Hepatocyte (in vitro differentiated cells): ENCODE results near the gene TOP1. TPM values are rescaled to one million over a fixed set of nuclear protein-coding genes. Genes with fewer than 3 reads are reported as not detected.
"Not testable (repeated sequence)": the region's sequence is repeated elsewhere in the genome, so short reads cannot be mapped to it uniquely, and the experiment has no call there.

Experiments used
- DNase-seq: peaks from one replicate; pipeline ENCODE4 v3.0.0-alpha.2; 2016; ENCODE audit warnings: low spot score
- H2AFZ ChIP-seq: fragments of 200-600 bp; sonication (generic); 2 replicates; pipeline ENCODE4 v1.6.0; 2016; ENCODE audit warnings: antibody characterized with exemption, mild to moderate bottlenecking
- H3K27ac ChIP-seq: fragments of 200-600 bp; sonication (generic); 2 replicates; pipeline ENCODE4 v1.5.1; 2016; ENCODE audit warnings: mild to moderate bottlenecking
- H3K27me3 ChIP-seq: fragments of 200-600 bp; sonication (generic); 2 replicates; pipeline ENCODE4 v1.6.1; 2016
- H3K36me3 ChIP-seq: fragments of 200-600 bp; sonication (generic); replicated peaks from 2 replicates; pipeline ENCODE4 v1.5.1; 2016; ENCODE audit warnings: low read depth; ENCODE audit not compliant: insufficient read depth
- H3K4me1 ChIP-seq: fragments of 200-600 bp; sonication (generic); 2 replicates; pipeline ENCODE4 v1.5.1; 2016; ENCODE audit warnings: mild to moderate bottlenecking, moderate library complexity; ENCODE audit not compliant: insufficient read depth
- H3K4me2 ChIP-seq: fragments of 200-600 bp; sonication (generic); 2 replicates; pipeline ENCODE4 v1.6.0; 2016
- H3K4me3 ChIP-seq: fragments of 200-600 bp; sonication (generic); 2 replicates; pipeline ENCODE4 v1.5.1; 2016; ENCODE audit warnings: mild to moderate bottlenecking
- H3K79me2 ChIP-seq: fragments of 200-600 bp; sonication (generic); 2 replicates; pipeline ENCODE4 v1.6.0; 2017; ENCODE audit warnings: mild to moderate bottlenecking
- H3K9me2 ChIP-seq: fragments of 200-600 bp; sonication (generic); replicated peaks from 2 replicates; pipeline ENCODE4 v1.6.0; 2017; ENCODE audit warnings: mild to moderate bottlenecking; ENCODE audit not compliant: insufficient read depth
- H3K9me3 ChIP-seq: fragments of 200-600 bp; sonication (generic); 2 replicates; pipeline ENCODE4 v1.5.1; 2016; ENCODE audit warnings: low read depth, mild to moderate bottlenecking
- H4K20me1 ChIP-seq: fragments of 200-600 bp; sonication (generic); 2 replicates; pipeline ENCODE4 v1.6.0; 2016; ENCODE audit warnings: mild to moderate bottlenecking; ENCODE audit not compliant: insufficient read depth, poor library complexity, severe bottlenecking
- CTCF ChIP-seq: fragments of 200-600 bp; sonication (generic); IDR thresholded peaks from 2 replicates; pipeline ENCODE4 v1.5.1; 2016; ENCODE audit warnings: antibody characterized with exemption, mild to moderate bottlenecking; ENCODE audit not compliant: poor library complexity
- EZH2 ChIP-seq: fragments of 200-600 bp; sonication (generic); IDR thresholded peaks from 2 replicates; pipeline ENCODE4 v1.6.1; 2016; ENCODE audit warnings: antibody characterized with exemption, mild to moderate bottlenecking, borderline replicate concordance
- EZH2phosphoT487 ChIP-seq: fragments of 200-600 bp; sonication (generic); IDR thresholded peaks from one replicate; pipeline ENCODE4 v1.6.1; 2018; ENCODE audit warnings: antibody characterized with exemption, mild to moderate bottlenecking, low read depth, moderate library complexity; ENCODE audit not compliant: unreplicated experiment, severe bottlenecking
- WGBS: methylation state at CpG from one replicate; pipeline ENCODE4 v1.1.6; 2016; ENCODE audit warnings: low lambda C conversion rate; ENCODE audit errors: missing lambda C conversion rate; 5-methylcytosine and 5-hydroxymethylcytosine counted together
- polyA plus RNA-seq: library from polyadenylated mRNA; unstranded; fragments of >200 nt; fragmentation: Nextera tagmentation; extraction: Ambion mirVana; gene quantifications from 2 replicates; pipeline ENCODE4 v1.2.1, GENCODE V29; 2016
- total RNA-seq: library from RNA; depleted of rRNA; stranded (reverse); fragments of >200 nt; gene quantifications from 2 replicates; pipeline ENCODE4 v1.2.3, GENCODE V29; 2014

TOP1 gene
- total and polyA plus RNA-seq, 2 experiments from 2014 or later, result 28.3 to 38.2 TPM

- Histone ChIP-seq H3K4me2 (peak overlapping the region; percentile 45), H3K9me3 (no peaks in the 10 kb centered on the region), H3K79me2 (no peaks in the 10 kb centered on the region), H3K36me3 (no peaks in the 10 kb centered on the region), H3K27ac (peak overlapping the region; percentile 91), H3K9me2 (no peaks in the 10 kb centered on the region), H3K27me3 (no peaks in the 10 kb centered on the region), H3K4me3 (no peak overlapping the region), H2AFZ (no peak overlapping the region), H4K20me1 (no peaks in the 10 kb centered on the region), H3K4me1 (peaks cover 6% of the 10 kb centered on the region)
- no peak for TF ChIP-seq CTCF
- no peak for TF ChIP-seq EZH2phosphoT487
- no peak for TF ChIP-seq EZH2
- WGBS, result 100% methylated on average over 1 of the region's 1 CpG
- DNase-seq, result no peak
These were observed 25.8 kb upstream of the TOP1 start for GRCh38 chr20:41002842-41003142.

- H3K9me2 ChIP-seq, result no peaks in the 10 kb centered on the region
- H3K27ac ChIP-seq, result peak overlapping the region; percentile 91
- no peaks in the 10 kb centered on the region for H3K9me3 ChIP-seq
- TF ChIP-seq EZH2phosphoT487 (no peak), EZH2 (no peak), CTCF (no peak)
- H2AFZ ChIP-seq, result no peak overlapping the region
- no peaks in the 10 kb centered on the region for H3K27me3 ChIP-seq
- no peak overlapping the region for H3K4me3 ChIP-seq
- no peaks in the 10 kb centered on the region for H3K79me2 ChIP-seq
- WGBS, result 49% methylated on average over 12 of the region's 12 CpGs
- peaks cover 11% of the 10 kb centered on the region for H3K4me1 ChIP-seq
- H4K20me1 ChIP-seq, result no peaks in the 10 kb centered on the region
- peak overlapping the region; percentile 45 for H3K4me2 ChIP-seq
- H3K36me3 ChIP-seq, result no peaks in the 10 kb centered on the region
- DNase-seq, result peak; percentile 87
These were observed 25.3 kb upstream of the TOP1 start for GRCh38 chr20:41003143-41003935.

GRCh38 chr20:41003936-41004294, 24.7 kb upstream of the TOP1 start:
- not testable (repeated sequence) for H2AFZ ChIP-seq, H3K9me2 ChIP-seq, DNase-seq, H3K36me3 ChIP-seq, H3K4me3 ChIP-seq, H4K20me1 ChIP-seq, H3K79me2 ChIP-seq, H3K9me3 ChIP-seq, H3K27me3 ChIP-seq
- Histone ChIP-seq H3K27ac (peak overlapping the region; percentile 91), H3K4me1 (peaks cover 11% of the 10 kb centered on the region), H3K4me2 (peak overlapping the region; percentile 24)
- WGBS, result 92% methylated on average over 6 of the region's 6 CpGs

GRCh38 chr20:41004531-41005360, 23.9 kb upstream of the TOP1 start:
- H3K4me2 ChIP-seq, result no peak overlapping the region

More at GRCh38 chr20:41004531-41005360, 23.9 kb upstream of the TOP1 start:
- Histone ChIP-seq H3K79me2 (no peaks in the 10 kb centered on the region), H3K9me3 (no peaks in the 10 kb centered on the region), H3K27me3 (no peaks in the 10 kb centered on the region), H2AFZ (no peak overlapping the region), H3K4me1 (peaks cover 11% of the 10 kb centered on the region), H3K9me2 (no peaks in the 10 kb centered on the region), H4K20me1 (no peaks in the 10 kb centered on the region), H3K4me3 (no peak overlapping the region), H3K36me3 (no peaks in the 10 kb centered on the region), H3K27ac (peak overlapping the region; percentile 91)
- no peak for DNase-seq
- 72% methylated on average over 8 of the region's 8 CpGs for WGBS
- TF ChIP-seq EZH2, result no peak
